Colonic mucosa (tissue), 4 donors: Measurements from ENCODE around the gene CHD1L. TPM values are rescaled to one million over a fixed set of nuclear protein-coding genes. Genes with fewer than 3 reads are reported as not detected.

Experiments used
- DNase-seq: peaks from one replicate; pipeline ENCODE4 v3.0.0-alpha.2; 2020
- H3K27ac ChIP-seq: fragments of 200-600 bp; one replicate; pipeline ENCODE4 v1.8.0; 2021
- H3K27me3 ChIP-seq: fragments of 200-600 bp; one replicate; pipeline ENCODE4 v1.8.0; 2021
- H3K36me3 ChIP-seq: fragments of 200-600 bp; one replicate; pipeline ENCODE4 v1.8.0; 2021
- H3K4me1 ChIP-seq: fragments of 200-600 bp; one replicate; pipeline ENCODE4 v1.8.0; 2021; ENCODE audit warnings: mild to moderate bottlenecking
- H3K4me3 ChIP-seq: fragments of 200-600 bp; one replicate; pipeline ENCODE4 v1.8.0; 2021
- H3K9ac ChIP-seq, 2 donors: one replicate each; pipeline ENCODE4 v1.7.0; 2013; ENCODE audit warnings: control low read depth in 2 of 2, low read depth in 2 of 2, low read length in 2 of 2
- H3K9me3 ChIP-seq: fragments of 200-600 bp; one replicate; pipeline ENCODE4 v1.8.0; 2021
- intact Hi-C: fragments of 100-400 bp; cut with DNase I; formaldehyde crosslinking; loops from one replicate; pipeline ENCODE4 v1.14.1; 2022
- total RNA-seq, 2 donors: library from RNA; stranded (reverse); fragmentation: NEBNext Ultra II Directional in 1 of 2; extraction: Animal tissue kit (Norgen Biotek cat#: 25700) in 1 of 2; gene quantifications; one replicate each; pipeline ENCODE4 v1.2.1, GENCODE V29; 2021
- TF ChIP-seq, protein P1 (sequence below): fragments of 200-600 bp; IDR thresholded peaks from one replicate; pipeline ENCODE4 v1.8.0; 2022; ENCODE audit warnings: antibody characterized with exemption, mild to moderate bottlenecking
- donor health status: healthy.
- donor health status: DM: no; HTN: no; CAD: no.
- donor health status: DM: no; HTN: no; CAD: no.

CHD1L gene
- total RNA-seq, 2 donors from 2014 or later = 34.7 to 40.7 TPM

DNA sequence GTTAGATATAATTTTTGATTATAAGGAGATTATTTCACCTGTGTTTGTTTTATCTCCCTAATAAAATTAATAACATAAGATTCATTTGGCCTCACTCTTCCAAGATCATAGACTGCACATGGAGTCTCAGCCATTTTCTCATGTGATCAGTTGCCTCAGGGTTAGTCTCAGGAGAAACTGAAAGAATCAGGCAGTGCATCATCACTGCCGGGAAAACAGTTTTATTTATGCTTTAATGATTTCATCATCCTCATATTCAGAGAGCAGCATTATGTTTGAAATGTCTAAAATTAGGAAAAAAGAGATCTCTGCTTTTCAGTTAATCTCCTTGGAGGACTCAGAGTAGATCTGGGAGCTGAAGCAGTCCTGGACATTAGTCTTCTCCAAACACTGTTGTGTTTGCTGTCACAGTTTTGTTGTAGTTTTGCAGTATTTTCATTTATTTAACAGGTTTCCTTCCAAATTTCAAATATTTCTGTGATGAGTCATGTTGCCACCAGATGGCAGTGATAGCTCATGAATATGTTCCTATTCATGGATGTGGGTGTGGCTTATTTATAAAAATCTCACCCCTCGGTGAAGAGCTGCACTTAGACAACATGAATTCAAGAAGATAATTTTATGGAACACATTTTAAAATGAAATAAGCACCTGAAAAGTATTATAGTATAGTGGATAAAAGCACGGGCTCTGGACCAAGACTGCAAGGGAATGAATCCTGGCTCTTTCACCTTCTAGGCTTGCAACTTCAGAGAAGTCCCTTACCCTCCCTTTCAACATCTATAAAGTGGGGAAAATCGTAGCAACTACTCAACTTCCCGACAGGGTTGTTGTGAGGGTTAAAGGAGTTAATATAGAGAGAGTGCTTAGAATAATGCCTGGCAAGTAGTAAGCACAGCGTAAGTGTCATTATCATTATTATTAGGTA, 31.2 kb downstream of the CHD1L start:
- Histone ChIP-seq H3K36me3 (no peaks in the 10 kb centered on the region), H3K9ac (no peak overlapping the region), H3K4me3 (no peak overlapping the region), H3K4me1 (no peaks in the 10 kb centered on the region), H3K9me3 (no peaks in the 10 kb centered on the region), H3K27me3 (no peaks in the 10 kb centered on the region), H3K27ac (no peak overlapping the region)
- DNase-seq = peak; percentile 26
- TF ChIP-seq, protein P1, sequence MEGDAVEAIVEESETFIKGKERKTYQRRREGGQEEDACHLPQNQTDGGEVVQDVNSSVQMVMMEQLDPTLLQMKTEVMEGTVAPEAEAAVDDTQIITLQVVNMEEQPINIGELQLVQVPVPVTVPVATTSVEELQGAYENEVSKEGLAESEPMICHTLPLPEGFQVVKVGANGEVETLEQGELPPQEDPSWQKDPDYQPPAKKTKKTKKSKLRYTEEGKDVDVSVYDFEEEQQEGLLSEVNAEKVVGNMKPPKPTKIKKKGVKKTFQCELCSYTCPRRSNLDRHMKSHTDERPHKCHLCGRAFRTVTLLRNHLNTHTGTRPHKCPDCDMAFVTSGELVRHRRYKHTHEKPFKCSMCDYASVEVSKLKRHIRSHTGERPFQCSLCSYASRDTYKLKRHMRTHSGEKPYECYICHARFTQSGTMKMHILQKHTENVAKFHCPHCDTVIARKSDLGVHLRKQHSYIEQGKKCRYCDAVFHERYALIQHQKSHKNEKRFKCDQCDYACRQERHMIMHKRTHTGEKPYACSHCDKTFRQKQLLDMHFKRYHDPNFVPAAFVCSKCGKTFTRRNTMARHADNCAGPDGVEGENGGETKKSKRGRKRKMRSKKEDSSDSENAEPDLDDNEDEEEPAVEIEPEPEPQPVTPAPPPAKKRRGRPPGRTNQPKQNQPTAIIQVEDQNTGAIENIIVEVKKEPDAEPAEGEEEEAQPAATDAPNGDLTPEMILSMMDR = peak; percentile 44
- intact Hi-C loops = loop anchor here (5.0 to 10.0 kb wide), 4 partner anchors 119 to 619 kb away; no protein-coding TSS in a partner anchor

GRCh38 chr1:147281950-147282349, 39.5 kb downstream of the CHD1L start:
- H3K9me3 ChIP-seq = no peaks in the 10 kb centered on the region
- H3K27me3 ChIP-seq = no peaks in the 10 kb centered on the region
- no peak overlapping the region for H3K4me3 ChIP-seq
- no peaks in the 10 kb centered on the region for H3K4me1 ChIP-seq
- H3K27ac ChIP-seq = no peak overlapping the region
- intact Hi-C loops = no loop called here
- peaks cover 12% of the 10 kb centered on the region for H3K36me3 ChIP-seq
- TF ChIP-seq, protein P1 = no peak
- no peak for DNase-seq
- no peak overlapping the region for H3K9ac ChIP-seq

- intact Hi-C loops = no loop called here
- H3K36me3 ChIP-seq = peaks cover 14% of the 10 kb centered on the region
- H3K27me3 ChIP-seq = no peaks in the 10 kb centered on the region
- no peak overlapping the region for H3K4me3 ChIP-seq
- no peaks in the 10 kb centered on the region for H3K4me1 ChIP-seq
- no peak overlapping the region for H3K9ac ChIP-seq
- no peak for DNase-seq
- TF ChIP-seq, protein P1 = no peak
- no peak overlapping the region for H3K27ac ChIP-seq
- H3K9me3 ChIP-seq = no peaks in the 10 kb centered on the region
These were observed 40.5 kb downstream of the CHD1L start for GRCh38 chr1:147283011-147283410.

- no peaks in the 10 kb centered on the region for H3K4me1 ChIP-seq
- H3K4me3 ChIP-seq = no peak overlapping the region
- no peak overlapping the region for H3K9ac ChIP-seq
- H3K9me3 ChIP-seq = no peaks in the 10 kb centered on the region
- no peak overlapping the region for H3K27ac ChIP-seq
- DNase-seq = no peak
- H3K36me3 ChIP-seq = peaks cover 12% of the 10 kb centered on the region
- intact Hi-C loops = no loop called here
- TF ChIP-seq, protein P1 = no peak
- no peaks in the 10 kb centered on the region for H3K27me3 ChIP-seq
These were observed 44.8 kb downstream of the CHD1L start for GRCh38 chr1:147287133-147287865.

DNA sequence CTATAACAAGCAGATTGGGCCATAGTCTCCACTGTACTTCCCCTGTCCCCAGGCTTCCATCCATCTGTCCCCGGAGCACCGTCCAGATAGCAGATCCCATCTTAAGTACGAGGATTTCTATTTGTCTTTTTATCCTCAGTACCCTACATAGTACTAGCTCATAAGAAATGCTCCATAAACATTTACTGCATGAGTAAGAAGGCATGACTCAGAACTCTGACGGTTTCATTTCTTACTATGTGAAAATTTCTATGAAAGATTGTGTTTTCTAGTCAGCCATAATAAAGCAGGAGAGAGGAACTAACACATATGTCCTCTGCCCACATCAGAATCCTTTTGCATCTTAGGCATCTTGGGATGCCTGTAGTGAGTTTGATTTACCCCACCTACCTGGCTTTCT, 49.5 kb downstream of the CHD1L start:
- no peaks in the 10 kb centered on the region for H3K4me1 ChIP-seq
- TF ChIP-seq, protein P1 = no peak
- H3K9me3 ChIP-seq = no peaks in the 10 kb centered on the region
- peaks cover under 1% of the 10 kb centered on the region for H3K36me3 ChIP-seq
- H3K27ac ChIP-seq = no peak overlapping the region
- H3K9ac ChIP-seq = no peak overlapping the region
- no peaks in the 10 kb centered on the region for H3K27me3 ChIP-seq
- H3K4me3 ChIP-seq = no peak overlapping the region
- no peak for DNase-seq
- intact Hi-C loops = no loop called here
